Medulla oblongata (tissue), 1 donor: ENCODE results near the gene ORM1.
"Not testable (repeated sequence)": the region's sequence is repeated elsewhere in the genome, so short reads cannot be mapped to it uniquely, and the experiment has no call there.

ENCODE experiments used
- DNase-seq: peaks from one replicate; pipeline ENCODE4 v3.0.0-alpha.2; 2015; ENCODE audit errors: extremely low spot score

ORM1 gene

GRCh38 chr9:114322831-114323531 lies at the start of gene ORM1:
Gene ORM1, plus strand, starts transcription at chr9:114323098. Its CDS starts 36 bp downstream, at chr9:114323134.
- DNase-seq: not testable (repeated sequence)

GRCh38 chr9:114273461-114273881 lies 49.4 kb upstream of the ORM1 start:
- no peak for DNase-seq

GRCh38 chr9:114274217-114274616 lies 48.7 kb upstream of the ORM1 start:
- DNase-seq: no peak

GRCh38 chr9:114275246-114276004 lies 47.5 kb upstream of the ORM1 start:
- DNase-seq: no peak

GRCh38 chr9:114276908-114277821 lies 45.7 kb upstream of the ORM1 start:
- no peak for DNase-seq

GRCh38 chr9:114278356-114278755 lies 44.5 kb upstream of the ORM1 start:
- no peak for DNase-seq

GRCh38 chr9:114278881-114279570 lies 43.9 kb upstream of the ORM1 start:
- DNase-seq: no peak

- DNase-seq: no peak
Measured at GRCh38 chr9:114279693-114280092, 43.2 kb upstream of the ORM1 start.

- DNase-seq: no peak
Measured at GRCh38 chr9:114280636-114281472, 42.0 kb upstream of the ORM1 start.

- no peak for DNase-seq
Measured at GRCh38 chr9:114281473-114282103, 41.3 kb upstream of the ORM1 start.

- DNase-seq: no peak
Measured at GRCh38 chr9:114282104-114282485, 40.8 kb upstream of the ORM1 start.

- no peak for DNase-seq
Measured at GRCh38 chr9:114282507-114282906, 40.4 kb upstream of the ORM1 start.

GRCh38 chr9:114282926-114283325 lies 40.0 kb upstream of the ORM1 start:
- no peak for DNase-seq

- no peak for DNase-seq
Measured at GRCh38 chr9:114283551-114284111, 39.3 kb upstream of the ORM1 start.

- no peak for DNase-seq
Measured at GRCh38 chr9:114284316-114285060, 38.4 kb upstream of the ORM1 start.

- DNase-seq: no peak
Measured at GRCh38 chr9:114285166-114285867, 37.6 kb upstream of the ORM1 start.

GRCh38 chr9:114286146-114286679 lies 36.7 kb upstream of the ORM1 start:
- DNase-seq: no peak
